ENCODE results near the gene C9orf85.

C9orf85 gene

DNA sequence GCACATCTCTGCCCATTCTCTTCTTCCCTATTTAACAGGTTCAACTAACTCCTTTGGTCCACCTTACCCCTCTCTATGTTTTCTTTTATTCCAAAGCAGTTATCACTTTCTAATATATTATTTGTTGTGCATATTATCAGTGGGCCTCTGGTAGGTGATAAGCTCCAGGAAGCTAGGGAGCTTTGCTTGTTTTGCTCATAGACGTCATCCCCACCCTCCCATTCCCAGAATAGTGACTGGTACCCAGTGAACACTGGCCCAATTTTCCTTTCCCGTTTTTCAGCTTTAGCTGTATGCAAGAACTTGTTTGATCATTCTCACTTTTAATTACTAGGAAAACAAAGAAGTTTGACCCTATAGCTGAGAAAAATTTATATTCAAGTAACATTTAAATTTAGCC is 7.4 kb upstream of the C9orf85 start:
- no peak for DNase-seq (ENCODE audit: low read depth)

DNA sequence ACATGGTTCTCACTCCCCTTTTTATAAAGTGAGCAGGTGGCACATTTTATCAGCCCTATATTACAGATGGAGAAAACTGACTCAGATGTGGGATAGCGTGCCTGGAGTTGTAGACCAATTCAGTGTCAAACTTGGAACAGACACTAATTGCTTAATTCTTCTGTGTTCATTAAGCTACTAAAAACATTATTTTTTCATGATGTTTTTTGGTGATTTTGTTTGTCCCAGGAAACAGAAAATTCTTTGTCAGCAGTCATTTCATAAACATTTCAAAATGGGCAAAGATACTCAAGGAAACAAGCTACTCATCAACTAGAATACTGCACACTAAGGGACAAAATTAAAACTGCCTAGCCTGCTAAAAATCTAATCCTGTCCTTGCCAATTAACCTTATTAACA is 2.6 kb upstream of the C9orf85 start:
- no peak for DNase-seq (ENCODE audit: low read depth)

DNA sequence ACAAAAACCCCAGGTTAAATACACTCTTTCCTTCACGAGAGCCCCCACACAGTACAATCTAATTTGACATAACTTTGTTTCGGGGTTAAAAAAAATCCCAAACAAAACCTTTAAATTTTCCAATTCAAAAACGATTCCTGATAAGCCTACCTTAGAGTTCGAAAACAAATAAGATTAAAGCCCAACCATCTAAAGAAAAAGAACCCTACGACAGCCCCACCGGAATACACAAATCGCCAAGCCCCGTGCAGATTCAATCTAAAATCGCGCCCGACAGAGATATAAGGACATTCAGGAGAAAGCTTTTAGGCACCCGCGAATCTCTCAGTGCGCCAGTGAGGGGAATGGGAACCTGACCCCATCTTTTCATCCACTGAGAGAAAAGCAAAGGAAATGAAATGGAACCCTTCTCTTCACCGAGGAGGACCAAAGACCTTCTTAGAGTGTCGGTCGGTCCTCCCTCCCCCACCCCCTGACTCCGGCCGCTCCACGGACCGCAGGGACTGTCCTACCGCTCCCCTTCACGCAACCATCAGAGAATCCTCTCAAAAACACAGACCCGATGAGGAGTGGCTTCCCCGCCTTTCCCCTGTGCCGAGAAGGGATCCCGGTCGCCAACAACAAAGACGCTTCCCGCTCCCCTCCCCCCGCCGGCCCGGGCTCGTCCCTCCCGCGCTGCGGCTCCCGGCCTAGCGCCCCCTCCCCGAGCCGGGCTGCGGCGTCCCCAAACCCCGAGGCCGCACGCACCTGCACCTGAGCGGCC is 1.4 kb upstream of the C9orf85 start:
- DNase-seq (ENCODE audit: low read depth), result no peak

DNA sequence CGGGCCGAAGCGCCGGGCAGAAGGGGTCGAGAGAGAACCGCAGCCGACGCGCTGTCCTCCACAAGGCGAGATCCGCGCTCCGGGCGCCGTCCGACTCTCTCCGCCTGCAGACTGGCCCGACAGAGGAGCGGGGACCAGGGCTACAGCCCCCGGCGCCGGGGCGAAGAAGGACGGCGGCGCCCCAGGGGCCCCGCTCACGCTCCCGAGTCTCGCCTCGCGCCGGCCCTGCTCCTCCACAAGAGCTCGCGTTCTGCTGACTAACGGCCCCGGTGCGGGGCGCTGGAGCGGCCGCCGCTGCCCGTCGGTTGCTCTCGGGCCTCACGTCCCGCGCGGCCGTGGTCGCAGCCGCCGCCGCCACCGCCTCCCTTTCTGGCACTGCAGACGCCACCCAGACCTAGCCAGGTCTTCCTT is 784 bp upstream of the C9orf85 start:
- DNase-seq (ENCODE audit: low read depth), result no peak

DNA sequence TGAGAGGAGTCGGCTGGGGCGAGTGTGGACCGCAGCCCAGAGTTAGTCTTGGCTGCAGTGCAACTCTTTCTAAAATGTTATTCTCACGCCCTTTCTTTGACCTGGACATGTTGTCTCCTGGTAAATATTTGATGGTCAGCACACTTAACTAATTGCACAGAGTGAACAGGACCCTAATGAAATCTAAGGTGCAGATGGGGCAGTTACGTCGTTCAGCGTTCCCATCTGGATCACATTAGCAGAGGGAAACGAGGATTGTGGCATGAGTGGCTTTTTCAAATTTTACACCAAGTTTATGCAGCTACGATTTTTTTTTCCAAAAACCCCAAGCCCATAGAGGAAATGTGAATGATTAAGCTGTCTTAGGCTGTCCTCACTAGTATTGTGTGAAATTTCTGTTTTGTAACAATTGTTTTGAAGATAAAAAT is 483 bp downstream of the C9orf85 start:
- no peak for DNase-seq (ENCODE audit: low read depth)

DNA sequence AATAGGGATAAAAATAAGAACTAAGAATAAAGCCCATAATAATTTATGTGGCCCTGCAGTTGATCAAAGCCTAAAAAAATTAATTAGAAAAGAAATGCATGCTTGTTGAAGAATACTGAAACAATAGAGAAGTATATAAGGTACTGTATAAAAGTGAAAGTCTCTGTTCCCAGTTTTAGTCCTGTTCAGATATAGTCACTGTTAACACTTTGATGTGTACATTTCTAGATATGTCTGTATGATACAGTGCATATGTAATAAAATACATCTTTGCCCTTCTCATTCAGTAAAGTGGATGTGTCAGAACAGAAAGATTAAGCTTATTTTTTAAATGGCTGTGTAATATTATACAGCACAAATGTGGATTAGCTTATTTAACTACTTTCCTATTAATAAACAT is 4.1 kb downstream of the C9orf85 start:
- no peak for DNase-seq (ENCODE audit: low read depth)

DNA sequence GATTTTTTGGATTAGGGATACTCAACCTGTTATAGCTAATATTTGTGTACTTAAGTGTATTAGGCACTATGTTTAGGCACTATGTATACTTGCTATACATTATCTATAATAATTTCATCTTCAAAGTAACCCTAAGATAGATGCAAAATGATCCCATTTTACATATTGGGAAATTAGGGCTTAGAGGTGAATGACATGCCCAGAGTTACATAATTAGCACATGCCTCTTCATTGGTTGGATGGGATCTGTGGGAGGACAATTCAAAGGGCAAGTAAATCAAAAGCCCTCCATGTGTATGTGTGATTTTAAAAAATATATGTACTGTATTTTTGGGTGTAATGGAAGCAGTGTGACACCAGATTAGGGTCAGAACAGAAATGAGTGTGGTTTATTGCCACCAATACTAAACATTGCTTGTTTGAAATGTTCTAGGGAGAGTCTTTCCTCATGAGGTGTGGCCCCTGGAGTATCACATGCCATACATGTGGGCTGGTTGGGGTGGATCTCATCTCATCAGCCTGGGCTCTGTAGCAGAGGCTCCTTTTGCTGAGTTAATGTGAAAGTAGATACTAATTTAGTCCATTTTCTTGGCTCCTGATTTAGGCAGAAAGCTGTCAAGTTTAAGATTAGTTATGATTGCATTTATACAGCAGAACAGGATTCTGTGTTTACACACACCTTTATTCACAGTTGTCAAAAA is 5.5 kb downstream of the C9orf85 start:
- no peak for DNase-seq (ENCODE audit: low read depth)

DNA sequence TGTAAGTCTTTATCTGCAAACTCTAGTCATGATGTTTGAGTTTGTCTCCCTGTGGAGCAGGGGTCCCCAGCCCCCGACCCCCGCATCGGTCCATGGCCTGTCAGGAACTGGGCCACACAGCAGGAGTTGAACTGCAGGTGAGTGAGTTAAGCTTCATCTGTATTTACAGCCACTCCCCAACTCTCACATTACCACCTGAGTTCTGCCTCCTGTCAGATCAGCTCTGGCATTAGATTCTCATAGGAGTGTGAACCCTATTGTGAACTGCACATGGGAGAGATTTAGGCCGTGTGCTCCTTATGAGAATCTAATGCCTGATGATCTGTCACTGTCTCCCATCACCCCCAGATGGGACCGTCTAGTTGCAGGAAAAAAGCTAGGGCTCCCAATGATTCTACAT is 7.0 kb downstream of the C9orf85 start:
- no peak for DNase-seq (ENCODE audit: low read depth)

DNA sequence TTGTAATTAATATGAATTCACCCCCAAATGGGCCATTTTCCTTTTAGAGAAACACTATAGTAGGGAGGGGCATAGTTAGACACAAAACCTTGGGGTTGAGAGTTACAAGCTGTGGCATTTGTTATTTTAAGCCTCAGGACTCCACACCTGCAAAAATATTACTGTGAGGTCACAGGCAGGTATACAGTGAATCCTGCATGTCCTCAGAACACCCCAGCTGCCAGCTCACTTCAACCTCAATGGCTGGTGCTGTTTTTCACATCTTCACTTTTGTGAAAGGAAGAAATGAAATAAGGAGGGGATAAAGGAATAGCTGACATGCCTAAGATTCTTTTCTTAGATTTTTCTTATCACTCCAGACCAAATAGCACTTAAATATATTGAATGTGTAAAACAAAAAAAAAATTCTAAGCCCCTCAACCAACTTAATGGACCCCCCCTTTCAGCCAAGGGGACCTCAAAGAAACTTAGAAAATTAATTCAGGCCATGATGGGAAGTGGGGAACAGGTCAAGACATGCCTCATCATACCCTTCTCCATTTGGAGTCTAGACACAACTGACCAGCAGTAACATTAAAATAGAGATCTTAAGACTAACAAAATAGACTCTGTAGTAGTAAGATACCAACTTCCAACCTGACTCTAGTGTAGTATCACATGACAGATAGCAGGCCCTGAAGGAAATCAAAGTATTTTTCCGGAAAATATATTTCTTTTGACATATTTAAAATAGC is 9.2 kb downstream of the C9orf85 start:
- no peak for DNase-seq (ENCODE audit: low read depth)

DNA sequence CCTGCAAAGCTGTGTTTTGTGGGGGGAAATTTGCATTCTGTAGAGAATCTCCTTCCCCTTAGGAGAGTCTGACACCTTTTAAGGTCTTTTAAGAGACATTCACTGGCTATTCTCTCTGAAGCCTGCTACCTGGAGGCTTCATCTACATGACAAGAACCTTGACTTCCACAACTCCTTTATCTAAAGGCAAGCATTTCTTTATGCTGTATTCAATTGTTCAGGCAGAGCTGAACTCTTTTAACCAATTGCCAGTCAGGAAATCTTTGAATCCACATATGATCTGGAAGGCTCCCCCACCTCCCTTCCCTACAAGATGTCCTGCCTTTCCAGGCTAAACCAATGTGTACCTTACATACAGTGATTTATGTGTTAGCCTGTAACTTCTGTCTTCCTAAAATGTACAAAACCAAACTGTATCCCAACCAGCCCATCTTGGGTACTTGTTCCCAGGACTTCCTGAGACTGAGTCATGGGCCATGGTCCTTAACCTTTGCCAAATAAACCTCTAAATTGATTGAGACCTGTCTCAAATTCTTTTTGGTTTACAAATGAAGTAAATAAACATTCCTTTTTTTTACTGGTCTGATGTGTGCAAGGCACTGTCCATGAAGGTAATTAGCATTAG is 9.9 kb downstream of the C9orf85 start:
- no peak for DNase-seq (ENCODE audit: low read depth)

DNA sequence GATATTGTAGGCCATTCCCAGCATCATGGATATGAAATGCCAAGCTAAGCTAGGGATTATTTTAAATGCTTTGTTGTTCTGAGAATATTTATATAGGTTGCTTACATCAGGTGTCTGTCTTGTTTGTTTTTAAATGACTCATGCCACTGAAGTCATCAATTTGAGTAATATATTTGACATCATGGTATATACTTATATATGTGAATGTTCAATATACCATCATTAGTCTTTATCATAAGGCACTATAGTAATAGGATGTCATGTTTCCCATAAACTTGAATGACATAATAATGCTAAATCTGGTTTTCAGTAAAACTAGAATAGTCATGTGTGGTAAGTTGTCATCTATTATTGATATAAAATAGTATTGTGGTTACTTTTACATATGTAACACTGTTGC is 13.1 kb downstream of the C9orf85 start:
- no peak for DNase-seq (ENCODE audit: low read depth)

DNA sequence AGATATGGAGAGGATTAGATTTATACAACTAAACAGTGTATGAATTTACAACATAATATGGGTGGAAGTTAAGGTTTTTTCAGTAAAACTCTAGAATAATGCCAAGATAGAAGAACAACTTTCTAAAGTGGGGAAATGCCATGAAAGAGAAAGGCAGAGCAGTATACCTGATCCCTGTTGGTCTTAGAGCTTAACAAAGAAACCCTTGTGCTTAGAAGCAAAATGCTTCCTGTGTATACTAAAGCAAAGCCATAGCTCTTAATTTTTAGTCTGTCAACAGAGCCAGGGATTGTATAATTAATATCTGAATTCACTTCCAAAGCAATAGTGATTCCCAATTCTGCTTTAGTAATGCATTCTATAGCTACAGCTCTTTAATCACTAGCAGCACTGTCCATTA is 14.4 kb downstream of the C9orf85 start:
- DNase-seq (ENCODE audit: low read depth), result no peak

DNA sequence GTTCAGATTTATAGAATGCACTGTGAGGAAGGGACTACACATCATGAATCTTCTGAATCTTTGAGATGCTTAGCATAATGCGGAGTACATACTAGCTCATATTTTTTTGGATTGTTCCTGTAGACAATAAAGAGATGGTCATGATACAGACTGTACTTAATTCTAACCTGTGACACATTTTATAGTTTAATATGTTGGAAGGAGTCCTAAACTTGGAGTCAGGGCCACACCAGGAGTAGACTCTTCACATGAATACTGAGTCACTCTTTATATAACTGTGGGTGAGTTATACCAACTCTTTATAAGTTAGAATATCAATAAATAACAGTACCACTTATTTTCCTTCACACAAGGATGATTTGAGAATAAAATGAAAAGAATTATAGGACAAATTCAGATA is 16.9 kb downstream of the C9orf85 start:
- no peak for DNase-seq (ENCODE audit: low read depth)

DNA sequence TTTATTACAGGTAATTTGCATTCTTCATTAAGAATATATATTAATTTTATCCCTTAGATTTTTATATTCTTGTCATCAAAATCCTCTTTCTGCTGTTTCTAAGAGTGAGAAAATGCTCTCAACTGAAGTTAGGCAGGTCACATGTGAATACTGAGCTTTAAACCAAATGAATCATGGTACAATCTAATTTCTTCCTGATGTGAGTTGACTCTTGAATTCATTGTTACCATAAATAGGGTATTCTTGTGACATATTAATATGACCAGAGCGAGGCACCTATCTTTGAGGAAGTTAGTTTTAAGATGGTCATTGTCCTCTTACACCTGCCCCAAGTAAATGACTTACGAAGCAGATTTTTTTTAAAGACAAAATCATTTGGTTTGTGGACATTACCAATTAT is 17.4 kb downstream of the C9orf85 start:
- no peak for DNase-seq (ENCODE audit: low read depth)

DNA sequence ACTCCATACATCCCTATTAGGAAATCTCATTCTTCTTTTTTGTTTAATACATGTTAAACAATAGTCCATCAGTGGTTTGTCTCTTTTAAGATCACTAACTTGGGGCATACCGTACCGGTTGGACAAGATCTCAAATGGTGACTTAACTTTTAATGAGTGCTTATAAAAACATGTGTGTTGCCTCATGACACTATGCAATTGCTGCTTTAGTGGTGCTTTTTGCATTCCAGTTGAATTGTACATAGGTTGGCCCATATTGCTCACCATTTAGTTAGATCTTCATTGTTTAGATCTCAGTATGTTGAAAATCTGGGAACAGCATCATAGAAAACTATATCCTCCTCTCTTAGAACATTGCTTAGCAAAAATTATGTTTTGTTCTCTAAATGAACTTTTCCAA is 17.8 kb downstream of the C9orf85 start:
- no peak for DNase-seq (ENCODE audit: low read depth)

DNA sequence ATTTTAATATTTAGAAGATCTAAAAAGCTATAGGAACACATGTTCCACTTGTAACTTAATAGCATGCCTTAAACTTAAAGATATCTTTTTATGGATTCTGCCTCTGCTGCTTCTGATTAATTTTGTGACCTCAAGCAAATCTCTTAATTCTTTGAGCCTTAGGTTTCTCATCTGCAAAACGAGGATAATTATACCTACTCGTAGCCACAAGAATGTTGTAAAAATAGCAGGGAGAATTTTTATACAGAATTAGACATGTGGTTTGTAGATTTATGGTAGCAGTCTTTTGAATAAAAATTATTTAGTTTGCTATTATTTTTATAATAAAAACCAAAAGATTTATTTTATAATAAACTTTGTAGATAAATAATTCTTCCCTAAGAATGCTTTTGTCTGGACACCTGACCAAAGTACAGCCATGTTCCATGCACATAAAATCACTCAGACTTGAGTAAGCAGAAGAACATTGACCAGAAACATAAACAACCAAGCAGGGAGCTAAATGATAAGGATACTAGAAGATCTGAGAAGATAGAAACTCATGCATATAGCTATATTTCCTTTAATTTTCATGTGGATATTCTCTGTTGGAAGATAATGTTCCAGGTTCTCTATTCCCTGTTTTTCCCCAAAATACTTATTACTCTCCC is 18.5 kb downstream of the C9orf85 start:
- no peak for DNase-seq (ENCODE audit: low read depth)

DNA sequence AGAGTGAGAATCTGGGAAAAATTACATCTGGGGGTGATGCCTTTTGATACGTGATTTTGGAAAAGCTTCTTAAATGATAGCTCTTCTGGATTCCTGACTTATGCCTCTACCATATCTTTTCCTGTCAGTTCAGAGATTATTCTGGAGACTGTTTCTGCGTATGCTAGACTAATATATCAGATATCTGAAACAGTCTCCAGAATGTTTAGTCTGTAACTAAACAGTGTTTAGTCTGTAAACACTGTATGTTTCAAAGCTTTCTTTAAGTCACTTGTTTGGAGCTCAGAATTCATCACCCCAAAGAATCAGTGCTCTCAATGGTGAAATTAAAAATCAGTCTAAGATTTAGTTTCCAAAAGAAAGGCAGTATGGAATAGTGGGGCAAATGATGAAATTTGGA is 19.7 kb downstream of the C9orf85 start:
- no peak for DNase-seq (ENCODE audit: low read depth)

DNA sequence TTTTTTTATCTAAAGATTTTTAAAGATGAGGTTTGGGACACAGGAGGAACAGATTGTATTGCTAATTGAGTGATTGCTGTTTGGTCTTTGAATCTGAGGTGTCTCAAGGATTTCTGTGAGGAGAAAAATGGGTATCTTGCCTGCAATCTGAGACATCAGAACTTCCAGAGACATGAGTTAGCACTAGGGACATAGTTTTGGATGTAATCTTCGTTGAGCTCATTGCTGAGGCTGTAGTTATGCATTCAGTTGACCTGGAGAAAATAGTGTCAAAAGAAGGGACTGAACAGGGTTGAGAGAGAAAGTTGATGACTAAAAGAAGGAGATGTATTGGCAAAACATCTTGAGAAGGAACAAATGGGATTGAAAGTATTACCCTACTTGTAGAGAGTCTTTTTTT is 24.6 kb downstream of the C9orf85 start:
- DNase-seq (ENCODE audit: low read depth), result no peak

DNA sequence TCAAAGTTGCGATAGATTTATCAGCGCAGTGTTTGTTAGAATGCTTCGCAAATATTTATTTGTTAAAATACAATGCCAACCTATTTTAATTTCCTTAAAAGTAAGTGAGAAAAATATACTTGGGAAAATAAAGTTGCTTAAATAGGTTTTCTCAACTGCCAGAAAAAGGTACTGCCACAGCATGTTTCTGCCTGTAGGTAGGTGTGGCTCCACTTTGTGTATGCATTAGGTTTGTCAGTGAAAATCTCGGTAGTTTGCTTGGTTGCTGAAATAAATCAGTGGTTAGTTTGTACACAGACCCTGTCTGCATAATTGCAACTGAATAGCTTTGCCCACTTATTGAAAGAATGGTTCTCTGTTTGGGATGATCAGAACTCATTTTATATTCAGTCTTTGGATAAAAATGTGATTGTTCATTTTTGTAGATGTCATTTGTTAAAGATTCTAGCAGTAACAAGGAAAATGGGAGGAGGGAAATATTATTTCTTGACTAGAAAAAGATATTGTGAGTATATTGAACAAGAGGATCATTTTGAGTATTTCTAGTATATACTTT is 25.7 kb downstream of the C9orf85 start:
- no peak for DNase-seq (ENCODE audit: low read depth)

DNA sequence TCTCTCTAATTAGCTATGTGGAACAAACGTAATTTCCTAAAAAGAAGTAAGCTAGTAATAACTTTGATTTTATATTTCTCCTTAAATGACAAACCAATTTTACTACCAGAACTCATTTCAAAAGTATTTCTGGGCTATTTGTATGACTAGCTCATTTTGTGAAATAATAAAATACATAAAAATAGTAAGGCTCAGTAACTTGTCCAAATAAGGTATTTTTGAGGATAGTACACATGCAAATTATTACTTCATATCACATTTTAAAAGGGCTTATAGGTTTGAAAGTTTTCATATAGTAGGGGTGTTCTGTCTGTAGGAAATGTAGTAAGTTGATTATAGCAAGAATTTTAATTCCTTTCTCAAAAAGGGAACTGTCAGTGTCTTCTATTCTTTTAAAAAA is 26.5 kb downstream of the C9orf85 start:
- DNase-seq (ENCODE audit: low read depth), result no peak

DNA sequence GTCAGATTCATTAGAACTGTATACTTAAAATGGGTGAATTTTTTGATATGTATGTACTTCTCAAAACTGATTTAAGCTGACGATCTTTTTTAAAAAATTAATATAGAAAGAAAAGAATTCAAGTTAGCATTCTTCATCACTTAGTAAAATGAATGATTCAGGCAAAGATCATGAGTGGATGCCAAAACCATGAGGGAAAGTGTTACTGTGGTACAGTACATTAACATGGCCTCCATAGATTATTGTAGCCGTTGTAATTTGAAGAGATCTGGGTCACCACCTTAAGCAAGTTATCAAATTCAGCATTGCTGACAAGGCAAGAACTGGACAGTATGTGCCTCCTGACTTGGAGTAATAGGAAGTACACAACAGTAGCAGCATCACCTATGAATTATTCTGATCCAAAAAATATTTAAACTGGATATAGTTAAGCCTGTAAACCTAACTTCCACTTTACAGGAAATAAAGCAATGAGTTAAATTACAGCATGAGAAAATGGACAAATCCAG is 29.7 kb downstream of the C9orf85 start:
- DNase-seq (ENCODE audit: low read depth), result no peak
